Loucy (cell line): Measurements from ENCODE around the gene NBPF4.

Experiments
- CTCF ChIP-seq: fragments of 200-600 bp; sonication (generic); conservative IDR thresholded peaks from 2 replicates; pipeline ENCODE4 v1.5.1; 2014; ENCODE audit warnings: mild to moderate bottlenecking, antibody characterized with exemption, low read length
- EZH2phosphoT487 ChIP-seq: fragments of 200-600 bp; IDR thresholded peaks from 2 replicates; pipeline ENCODE4 v1.6.1; 2018; ENCODE audit warnings: antibody characterized with exemption, mild to moderate bottlenecking, moderate library complexity, borderline replicate concordance

GRCh38 chr1:108193333-108193732, 50.5 kb downstream of the NBPF4 start:
- TF ChIP-seq CTCF (no peak), EZH2phosphoT487 (no peak)
